ENCODE measurements around the gene SLAIN2.
"Not testable (repeated sequence)": the region's sequence is repeated elsewhere in the genome, so short reads cannot be mapped to it uniquely, and the experiment has no call there.

SLAIN2 gene

DNA sequence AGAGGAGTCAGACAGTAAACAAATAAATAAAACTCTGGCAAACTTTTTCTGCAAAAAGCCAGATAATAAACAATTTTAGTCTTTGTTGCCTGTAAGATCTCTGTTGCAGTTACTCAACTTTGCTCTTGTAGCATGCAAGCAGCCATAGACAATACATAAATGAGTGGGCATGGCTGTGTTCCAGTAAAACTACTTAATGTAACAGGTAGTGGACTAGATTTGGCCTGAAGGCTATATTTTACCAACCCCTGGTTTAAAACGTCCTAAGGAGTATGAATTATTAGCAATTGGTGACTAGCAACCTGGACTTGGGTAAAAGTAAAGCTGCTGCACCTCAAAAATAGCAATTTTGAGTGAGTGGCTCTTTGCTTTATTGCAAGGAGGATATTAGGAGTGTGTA, 30.9 kb downstream of the SLAIN2 start:
- DNase-seq: no peak

DNA sequence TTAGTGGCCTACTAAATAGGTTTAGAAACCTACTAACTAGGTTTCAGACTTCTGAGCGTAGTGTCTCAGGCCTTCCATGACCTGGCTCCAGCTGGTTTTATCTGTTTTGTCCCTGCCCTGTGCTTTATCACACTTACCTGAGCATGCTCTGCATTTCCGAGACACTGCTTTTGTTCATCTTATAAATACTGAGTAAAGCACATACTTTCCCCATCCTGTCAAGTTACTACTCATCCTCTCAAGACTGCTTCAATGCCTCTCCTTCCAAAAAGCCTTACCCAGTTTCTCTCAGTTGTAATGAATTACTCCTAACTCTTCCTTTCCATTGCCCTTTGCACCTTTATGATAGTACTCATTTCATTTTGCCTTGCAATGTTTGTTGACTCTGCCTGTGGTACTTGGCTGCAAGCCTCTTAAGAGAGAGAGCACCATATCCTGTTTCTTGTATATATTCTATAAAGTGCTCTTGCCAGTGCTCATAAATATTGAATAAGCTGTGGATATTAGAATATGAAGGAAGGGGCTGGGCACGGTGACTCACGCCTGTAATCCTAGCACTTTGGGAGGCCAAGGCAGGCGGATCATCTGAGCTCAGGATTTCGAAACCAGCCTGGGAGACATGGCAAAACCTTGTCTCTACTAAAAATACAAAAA, 34.4 kb downstream of the SLAIN2 start:
- DNase-seq: peak; percentile 54

DNA sequence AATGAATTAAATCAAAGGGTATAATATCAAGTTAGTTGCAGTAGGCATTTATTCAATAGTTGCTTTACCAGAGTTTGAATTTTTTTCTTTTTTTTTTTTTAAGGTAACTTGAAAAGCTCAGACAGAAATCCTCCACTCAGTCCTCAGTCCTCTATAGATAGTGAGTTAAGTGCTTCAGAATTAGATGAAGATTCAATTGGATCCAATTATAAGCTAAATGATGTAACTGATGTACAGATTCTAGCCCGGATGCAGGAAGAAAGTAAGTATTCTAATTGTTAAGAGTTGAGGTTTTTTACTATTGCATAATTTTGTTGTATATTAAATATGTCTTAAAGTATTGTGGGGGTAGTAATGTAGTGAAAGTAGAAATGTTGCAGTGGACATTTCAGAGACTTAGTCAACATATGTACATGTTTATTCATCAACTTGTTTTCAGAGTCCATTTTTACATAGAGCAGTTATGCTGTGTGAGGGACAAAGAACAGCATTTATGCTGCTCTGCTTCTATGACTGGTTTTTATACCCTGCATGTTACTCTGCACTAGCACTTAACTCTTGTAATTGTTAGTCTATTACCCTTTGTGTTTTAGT, 38.4 kb downstream of the SLAIN2 start:
- no peak for DNase-seq

DNA sequence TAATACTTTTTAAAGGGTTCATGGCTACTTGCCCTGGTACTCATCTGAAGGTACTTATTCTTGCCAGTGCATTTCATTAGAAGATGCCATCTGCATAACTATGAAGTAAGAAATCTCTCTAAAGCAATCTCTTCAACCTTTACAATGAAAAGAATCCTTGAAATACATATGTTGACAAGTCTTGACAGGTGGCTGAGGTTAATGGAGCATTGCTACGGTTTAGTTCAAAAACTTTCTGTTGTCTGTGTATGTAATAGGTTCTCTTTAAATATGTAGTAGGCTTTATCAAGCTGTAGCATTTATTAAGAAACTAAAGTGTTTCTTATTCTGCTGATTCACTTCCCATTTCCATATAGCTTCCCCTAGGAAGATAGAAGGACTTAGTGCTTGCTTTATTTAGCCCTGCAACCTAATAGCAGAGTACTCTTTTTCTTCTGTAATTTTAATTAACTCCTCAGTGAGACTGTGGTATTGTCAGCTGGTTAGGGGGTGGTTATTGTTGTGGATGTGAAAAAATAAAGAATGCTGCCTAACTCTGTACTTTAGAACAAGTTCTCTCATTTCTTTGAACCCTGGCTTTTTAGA, 39.3 kb downstream of the SLAIN2 start:
- DNase-seq: no peak

DNA sequence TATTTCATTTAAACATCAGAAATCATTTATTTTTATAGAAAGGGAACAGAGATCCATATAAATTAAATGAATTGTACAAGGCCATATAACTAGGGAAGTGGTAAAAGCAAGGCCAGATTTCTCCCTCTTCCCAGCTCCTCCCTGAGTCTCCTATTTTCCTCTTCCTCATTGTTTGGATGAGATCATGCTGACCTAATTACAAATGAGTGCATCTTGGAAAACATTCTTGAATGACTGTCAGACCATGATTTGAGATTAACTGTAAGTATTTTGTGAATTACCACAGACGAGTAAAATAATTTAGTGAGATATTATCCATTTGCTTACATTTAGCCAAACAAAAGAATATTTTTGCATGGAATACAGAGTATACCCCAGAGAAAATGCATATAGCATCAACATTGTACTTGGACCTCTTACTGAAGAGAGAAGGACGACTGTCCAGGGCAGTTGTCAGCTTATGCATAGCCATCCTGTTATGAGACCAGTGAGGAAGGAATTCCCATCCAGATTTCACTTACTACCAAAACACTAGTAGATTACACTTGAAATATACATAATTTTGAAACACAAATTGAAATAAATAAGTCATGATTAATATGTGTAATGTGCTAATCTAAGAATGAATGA, 47.3 kb downstream of the SLAIN2 start:
- no peak for DNase-seq

DNA sequence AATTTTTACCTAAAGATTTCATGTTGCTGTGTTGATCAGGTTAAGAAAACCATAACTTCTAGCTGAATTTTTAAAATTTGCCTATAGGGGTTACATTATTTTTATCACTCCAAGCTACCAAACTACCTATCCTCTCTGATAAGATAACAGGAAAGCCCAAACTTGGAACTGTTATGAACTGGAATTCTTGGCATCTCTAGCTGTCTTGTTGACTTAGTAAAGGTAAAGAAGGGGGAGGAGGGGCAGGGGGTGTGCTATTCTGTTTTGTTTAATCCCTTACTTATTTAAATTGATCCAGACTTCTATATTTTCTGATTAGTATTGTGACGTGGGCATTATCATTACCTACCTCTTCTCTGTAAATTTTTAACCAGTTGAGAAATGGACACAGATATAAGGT, 54.7 kb downstream of the SLAIN2 start:
- DNase-seq: no peak

DNA sequence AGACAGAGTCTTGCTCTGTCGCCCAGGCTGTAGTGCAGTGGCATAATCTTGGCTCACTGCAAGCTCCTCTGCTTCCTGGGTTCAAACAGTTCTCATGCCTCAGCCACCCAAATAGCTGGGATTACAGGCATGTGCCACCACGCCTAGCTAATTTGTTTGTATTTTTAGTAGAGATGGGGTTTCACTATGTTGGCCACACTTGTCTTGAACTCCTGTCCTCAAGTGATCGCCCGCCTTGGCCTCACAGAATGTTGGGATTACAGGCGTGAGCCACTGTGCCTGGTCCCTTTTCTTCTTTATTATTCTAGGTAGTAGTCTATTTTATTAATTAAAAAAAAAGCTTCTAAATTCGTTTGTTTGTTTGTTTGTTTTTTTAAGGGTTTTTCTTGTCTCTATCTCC, 59.1 kb downstream of the SLAIN2 start:
- DNase-seq: no peak

DNA sequence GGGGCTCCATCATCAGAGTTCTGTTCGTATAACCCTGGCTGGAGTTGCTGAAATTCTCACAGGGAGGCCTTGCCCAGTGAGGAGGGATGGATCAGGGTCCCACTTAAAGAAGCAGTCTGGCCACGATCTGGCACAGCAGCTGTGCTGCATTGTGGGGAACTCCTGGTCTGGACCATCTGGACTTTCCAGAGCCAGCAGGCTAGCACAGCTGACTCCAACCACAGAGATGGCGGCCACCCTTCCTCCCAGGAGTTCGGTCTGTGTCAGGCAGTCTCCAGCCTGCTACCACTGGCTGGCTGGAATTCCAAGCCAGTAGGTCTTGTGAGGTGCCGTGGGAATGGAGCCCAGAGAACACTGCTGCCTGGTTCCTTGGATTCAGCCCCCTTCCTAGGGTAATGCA, 62.0 kb downstream of the SLAIN2 start:
- no peak for DNase-seq

DNA sequence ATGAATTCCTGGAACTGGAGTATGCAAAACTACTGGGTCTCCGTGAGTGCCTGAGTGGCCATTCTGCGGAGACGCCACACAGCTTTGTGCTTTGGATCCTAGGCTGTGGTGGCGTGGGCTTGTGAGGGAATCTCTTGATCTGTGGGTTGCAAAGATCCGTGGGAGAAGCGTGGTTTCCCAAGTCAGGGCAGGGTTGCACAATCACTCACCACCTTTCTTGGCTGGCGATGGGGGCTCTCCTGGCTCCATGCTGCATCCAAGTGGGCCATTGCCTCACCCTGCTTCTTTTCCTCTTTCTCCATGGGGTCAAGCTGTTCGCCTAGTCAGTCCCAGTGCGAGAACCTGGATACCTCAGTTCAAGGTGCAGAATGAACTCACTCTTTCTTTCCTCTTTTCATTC, 62.5 kb downstream of the SLAIN2 start:
- DNase-seq: no peak

DNA sequence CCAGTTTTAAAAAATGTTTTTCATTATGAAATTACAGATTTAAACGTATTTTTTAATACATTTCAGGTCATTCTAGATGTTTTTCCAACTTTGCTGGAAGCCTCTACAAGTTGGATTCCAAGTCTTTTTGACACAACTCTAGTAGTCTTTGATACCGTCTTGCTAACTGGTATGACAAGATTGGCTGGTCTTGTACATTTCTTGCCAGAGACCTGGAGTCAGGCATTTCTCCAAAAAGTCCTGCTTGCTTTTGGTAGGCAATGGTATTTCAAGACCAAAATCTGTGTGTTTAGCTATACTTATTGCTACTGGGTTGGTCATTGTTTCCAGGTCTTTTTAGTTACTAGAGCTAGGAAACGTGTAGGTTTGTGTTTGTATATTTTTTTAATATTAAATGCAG, 64.6 kb downstream of the SLAIN2 start:
- no peak for DNase-seq

DNA sequence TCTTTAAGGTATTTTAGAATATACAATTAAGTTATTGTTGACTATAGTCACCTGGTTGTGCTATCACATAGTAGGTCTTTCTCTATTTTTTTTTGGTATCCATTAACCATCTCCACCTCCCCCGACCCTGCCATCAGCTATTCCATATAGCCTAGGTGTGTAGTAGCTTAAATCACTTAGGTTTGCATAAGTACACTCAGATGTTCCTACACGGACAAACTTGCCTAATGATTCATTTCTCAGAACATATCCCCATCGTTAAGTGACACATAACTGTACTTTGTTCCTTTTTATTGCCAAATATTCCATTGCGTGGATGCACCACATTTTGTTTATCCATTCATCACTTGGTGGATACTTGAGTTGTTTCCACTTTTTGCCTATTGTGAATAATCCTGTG, 67.9 kb downstream of the SLAIN2 start:
- no peak for DNase-seq

DNA sequence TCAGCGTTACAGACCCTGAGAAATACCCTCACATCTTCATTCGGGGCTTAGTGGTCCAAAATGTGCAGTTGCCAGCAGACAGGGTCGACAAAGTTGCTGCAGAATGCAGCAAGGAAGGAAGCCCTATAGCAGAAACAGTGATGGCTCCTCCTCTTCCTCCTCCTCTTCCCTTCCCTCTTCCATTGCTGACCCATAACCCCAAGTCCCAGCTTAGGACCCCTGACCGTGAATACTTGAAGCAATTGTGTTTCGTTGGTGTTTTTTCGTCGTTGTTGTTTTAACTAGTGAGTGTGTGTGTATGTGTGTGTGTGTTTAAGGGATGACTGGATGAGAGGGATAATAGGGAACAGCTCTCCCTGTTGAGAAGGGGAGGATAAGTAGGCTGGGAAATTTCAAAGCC, 69.5 kb downstream of the SLAIN2 start:
- no peak for DNase-seq

DNA sequence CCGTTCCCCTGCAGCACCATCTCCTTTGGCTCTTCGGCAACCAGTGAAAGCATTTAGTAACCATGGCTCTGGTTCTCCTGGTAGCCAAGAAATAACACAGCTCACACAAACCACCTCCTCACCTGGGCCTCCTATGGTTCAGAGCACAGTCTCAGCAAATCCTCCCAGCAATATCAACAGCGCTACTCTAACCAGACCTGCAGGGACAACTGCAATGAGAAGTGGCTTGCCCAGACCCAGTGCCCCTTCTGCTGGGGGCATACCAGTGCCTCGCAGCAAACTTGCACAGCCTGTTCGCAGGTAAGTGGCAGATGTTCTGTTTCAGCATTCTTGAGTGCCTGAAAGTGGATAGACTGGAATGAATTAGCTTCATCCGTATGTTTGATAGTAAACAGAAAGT, 78.8 kb downstream of the SLAIN2 start:
- no peak for DNase-seq

DNA sequence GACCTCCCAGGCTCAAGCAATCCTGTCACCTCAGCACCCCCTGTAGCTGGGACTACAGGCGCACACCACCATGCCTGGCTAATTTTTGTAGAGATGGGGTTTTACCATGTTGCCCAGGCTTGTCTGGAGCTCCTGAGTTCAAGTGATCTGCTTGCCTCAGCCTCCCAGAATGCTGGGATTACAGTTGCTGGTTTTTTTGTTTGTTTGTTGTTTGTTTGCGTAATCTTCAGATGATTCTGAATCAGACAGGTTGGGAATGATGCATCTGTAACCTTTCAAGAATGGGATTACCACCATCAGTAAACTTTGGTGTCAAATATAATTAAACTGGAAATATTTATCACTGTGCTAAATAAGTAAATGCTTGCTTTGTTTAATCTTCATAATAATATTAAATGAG, 79.8 kb downstream of the SLAIN2 start:
- DNase-seq: no peak

DNA sequence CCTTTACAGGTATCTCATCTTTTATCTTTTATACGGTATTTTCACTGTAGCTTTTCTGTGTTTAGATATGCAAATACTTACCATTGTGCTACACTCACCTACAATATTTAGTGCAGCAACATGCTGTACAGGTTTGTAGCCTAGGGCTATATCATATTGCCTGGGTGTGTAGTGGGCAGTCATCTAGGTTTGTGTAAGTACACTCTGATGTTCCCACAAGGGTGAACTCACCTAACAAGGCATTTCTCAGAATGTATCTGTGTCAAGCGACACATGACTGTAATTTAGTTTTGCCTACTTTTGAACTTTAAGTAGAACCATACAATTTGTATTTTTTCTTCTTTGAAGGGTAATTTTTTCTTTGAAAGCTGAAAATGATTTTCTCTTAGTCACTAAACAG, 87.6 kb downstream of the SLAIN2 start:
- DNase-seq: no peak

DNA sequence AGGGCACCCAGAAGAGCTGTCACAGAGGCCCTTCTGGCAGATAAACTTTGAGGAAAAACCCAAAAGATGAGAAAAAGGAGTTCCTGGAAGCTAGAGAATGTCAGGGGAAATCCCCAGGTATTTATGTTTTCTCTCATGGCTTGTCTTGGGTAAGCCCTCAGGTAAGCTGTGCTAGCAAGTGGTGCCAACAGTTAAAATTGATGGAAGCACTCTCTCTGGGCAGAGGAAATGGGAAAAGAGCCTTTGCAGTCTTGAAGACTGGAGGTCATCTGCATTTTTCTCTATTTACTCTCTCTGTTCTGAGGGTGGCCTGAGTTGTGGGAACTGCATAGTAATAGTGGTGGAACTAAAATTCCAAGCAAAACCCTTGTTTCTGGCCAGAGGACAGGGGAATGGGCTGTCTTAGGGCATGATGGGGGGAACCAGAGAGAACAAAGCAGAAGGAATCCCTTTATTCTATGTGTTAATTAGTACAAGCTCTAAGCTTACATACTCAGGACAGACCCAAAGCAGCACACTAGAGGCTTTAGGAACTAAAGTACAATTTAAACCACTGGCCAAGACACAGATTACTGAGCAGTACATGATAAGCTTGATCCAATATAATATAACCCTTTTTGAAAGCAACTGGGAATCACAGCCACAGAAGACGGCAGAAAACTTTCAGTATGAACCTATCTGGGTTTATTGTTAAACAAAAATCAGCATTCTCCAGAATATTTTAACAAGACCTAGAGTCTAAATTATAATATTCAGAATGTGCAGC, 88.6 kb downstream of the SLAIN2 start:
- no peak for DNase-seq

DNA sequence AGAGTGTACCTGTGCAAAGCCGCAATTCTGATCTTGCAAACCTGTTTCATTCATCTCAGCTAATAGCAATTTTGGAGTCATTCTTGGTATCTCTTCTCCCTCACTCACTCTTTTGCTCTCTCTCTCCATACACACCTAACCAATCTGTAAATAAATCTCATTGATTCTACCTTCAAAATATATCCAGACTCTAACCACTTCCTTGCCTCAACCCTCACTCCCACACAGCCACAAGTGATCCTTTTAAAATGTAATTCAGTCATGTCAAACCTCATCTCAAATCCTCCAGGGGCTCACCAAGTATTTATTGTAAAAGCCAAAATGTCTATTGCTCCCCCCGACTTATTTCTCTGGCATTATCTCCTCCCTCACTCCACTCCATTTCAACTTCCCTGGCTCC, 90.1 kb downstream of the SLAIN2 start:
- no peak for DNase-seq

DNA sequence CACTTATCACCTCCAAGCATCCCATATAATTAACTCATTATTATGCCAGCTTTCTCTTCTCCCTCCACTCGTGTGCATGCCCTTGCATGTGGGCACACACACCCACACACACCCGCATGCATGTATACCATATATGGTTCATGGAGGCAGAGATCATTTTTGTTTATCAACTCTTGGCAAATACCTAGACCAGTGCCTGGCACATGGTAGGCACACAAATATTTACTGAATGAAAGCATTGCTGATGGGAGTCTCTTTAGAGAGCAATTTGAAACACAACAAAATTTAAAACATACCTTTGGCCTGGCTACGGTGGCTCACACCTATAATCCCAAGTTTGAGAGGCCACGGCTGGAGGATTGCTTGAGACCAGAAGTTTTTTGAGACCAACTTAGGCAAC, 90.7 kb downstream of the SLAIN2 start:
- no peak for DNase-seq

DNA sequence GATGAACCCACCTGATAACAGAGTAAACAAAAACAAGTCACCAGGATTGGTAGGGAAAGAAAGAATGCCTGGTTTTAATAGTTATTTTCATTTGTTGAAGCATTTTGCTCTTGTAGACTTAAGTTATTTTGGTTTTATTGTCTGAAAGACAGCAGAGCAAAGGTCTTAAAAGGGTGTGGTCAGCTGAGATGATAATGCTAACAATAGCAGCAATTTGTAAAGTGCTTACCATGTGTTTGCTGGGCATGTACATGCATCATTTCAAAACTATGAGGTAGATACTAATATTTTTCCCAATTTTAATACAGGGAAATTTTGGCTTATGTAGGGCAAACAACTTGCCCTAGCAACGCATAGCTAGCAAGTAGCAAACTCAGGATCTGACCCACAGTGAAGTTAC, 95.0 kb downstream of the SLAIN2 start:
- DNase-seq: no peak

DNA sequence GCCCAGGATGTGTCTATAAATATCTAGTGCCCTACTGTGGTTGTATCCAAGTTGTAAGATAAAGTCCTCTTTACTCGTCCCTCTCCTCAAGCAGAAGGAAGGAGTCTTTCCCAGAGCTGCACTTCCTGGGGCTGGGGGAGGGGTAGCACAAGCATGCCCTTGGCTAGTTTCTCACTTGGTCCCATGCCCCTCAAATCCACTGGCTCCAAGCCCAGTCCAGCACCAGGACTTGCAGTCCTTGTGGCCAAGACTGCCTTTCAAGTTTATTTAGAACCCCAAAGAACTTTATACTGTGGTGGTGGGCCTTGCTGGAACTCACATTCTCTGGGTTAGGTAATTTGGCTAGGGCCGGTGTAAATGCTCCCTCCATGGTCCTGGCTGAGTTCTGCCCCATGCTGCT, 98.7 kb downstream of the SLAIN2 start:
- DNase-seq: no peak

DNA sequence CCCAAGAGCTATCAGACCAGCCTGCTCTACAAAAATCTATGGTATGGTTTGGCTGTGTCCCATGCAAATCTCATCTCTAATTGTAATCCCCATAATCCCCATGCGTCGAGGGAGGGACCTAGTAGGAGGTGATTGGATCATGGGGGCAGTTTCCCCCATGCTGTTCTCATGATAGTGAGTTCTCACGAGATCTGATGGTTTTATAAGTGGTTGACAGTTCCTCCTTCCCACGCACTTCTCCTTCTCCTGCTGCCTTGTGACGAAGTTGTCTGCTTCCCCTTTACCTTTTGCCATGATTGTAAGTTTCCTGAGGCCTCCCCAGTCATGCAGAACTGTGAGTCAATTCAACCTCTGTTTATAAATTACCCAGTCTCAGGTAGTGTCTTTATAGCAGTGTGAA, 99.6 kb downstream of the SLAIN2 start:
- not testable (repeated sequence) for DNase-seq

DNA sequence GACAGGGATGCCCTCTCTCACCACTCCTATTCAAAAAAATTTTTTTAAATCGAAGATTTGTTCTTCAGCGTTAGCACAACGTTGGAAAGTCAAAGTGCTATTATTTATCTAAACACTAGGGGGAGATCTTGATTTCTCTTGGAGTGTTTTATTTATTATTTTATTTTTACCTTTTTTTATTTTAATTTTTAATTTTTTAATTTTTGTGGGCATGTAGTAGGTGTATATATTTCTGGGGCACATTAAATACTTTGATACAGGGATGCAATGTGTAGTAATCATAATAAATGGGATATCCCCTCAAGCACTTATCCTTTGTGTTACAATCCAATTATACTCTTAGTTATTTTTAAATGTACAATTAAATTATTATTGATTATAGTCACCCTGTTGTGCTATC, 104.4 kb downstream of the SLAIN2 start:
- DNase-seq: no peak

DNA sequence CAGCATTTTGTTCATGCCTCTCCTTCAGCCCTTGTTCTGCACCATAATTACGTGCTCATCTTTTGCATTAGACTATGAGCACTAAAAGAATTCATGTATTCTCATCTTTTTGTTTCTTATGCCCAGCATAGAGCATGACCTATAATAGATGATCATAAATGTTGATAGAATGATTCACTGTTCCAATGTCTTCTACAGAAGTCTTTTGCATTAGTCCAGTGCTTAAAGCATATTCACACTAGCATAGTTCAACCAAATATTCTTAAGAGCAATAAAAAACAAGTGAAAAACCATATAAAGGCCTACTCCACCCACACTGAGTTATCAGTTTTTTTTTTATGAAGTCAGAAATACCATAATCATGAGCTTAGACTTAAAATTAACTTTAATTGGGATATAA, 105.3 kb downstream of the SLAIN2 start:
- no peak for DNase-seq

DNA sequence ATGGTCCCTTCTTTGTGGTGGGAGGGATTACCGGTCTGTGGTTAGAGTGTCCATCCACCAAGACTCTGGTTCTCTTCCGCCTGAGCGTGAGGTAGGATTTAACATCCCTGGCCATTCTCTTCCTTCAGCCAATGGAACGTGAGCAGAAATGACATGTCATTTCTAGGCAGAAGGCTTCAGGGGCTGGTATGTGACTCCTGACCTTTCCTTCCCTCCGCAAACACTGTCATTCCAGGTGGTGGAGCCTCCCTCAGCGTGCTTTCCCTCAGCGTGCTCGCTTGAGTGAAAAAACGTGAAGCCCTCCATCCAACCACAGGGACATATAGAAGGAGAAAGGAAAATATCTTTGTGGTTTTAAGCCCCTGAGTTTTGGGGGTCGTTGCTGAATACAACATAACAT, 107.8 kb downstream of the SLAIN2 start:
- DNase-seq: no peak

All from NCI-H1436 treated with DMSO at 0.1 percent for 48 hours (cell line).